ENCODE data around the gene NES.
"Not testable (repeated sequence)": the region's sequence is repeated elsewhere in the genome, so short reads cannot be mapped to it uniquely, and the experiment has no call there.

The NES gene

GRCh38 chr1:156644640-156645039 is 32.6 kb downstream of the NES start:
- DNase-seq (ENCODE audit: low spot score), result no peak

- DNase-seq (ENCODE audit: low spot score), result no peak
These were observed 33.1 kb downstream of the NES start for GRCh38 chr1:156644146-156644545.

GRCh38 chr1:156643778-156644092 is 33.5 kb downstream of the NES start:
- DNase-seq (ENCODE audit: low spot score), result no peak

GRCh38 chr1:156643049-156643777 is 34.0 kb downstream of the NES start:
- no peak for DNase-seq (ENCODE audit: low spot score)

- no peak for DNase-seq (ENCODE audit: low spot score)
These were observed 34.8 kb downstream of the NES start for GRCh38 chr1:156642265-156643048.

GRCh38 chr1:156641761-156642264 is 35.4 kb downstream of the NES start, which contains the start of gene BCAN:
Gene BCAN (plus strand): TSS chr1:156642117. CDS start chr1:156646055, 3,938 bp downstream.
- DNase-seq (ENCODE audit: low spot score), result no peak

- DNase-seq (ENCODE audit: low spot score), result no peak
These were observed 36.1 kb downstream of the NES start for GRCh38 chr1:156640842-156641706.

GRCh38 chr1:156639601-156640101 is 37.6 kb downstream of the NES start:
- DNase-seq (ENCODE audit: low spot score), result no peak

- no peak for DNase-seq (ENCODE audit: low spot score)
These were observed 38.8 kb downstream of the NES start for GRCh38 chr1:156638189-156638985.

- no peak for DNase-seq (ENCODE audit: low spot score)
These were observed 44.9 kb downstream of the NES start for GRCh38 chr1:156632355-156632754.

- not testable (repeated sequence) for DNase-seq (ENCODE audit: low spot score)
These were observed 46.1 kb downstream of the NES start for GRCh38 chr1:156631152-156631551.

GRCh38 chr1:156629823-156630449 is 47.3 kb downstream of the NES start:
- peak; percentile 46 for DNase-seq (ENCODE audit: low spot score)

- peak; percentile 87 for DNase-seq (ENCODE audit: low spot score)
These were observed 49.8 kb downstream of the NES start for GRCh38 chr1:156627313-156627880.

GRCh38 chr1:156626079-156626438 is 51.1 kb downstream of the NES start:
- DNase-seq (ENCODE audit: low spot score), result no peak

GRCh38 chr1:156625436-156626078 is 51.6 kb downstream of the NES start:
- peak; percentile 74 for DNase-seq (ENCODE audit: low spot score)

GRCh38 chr1:156624814-156625435 is 52.3 kb downstream of the NES start:
- DNase-seq (ENCODE audit: low spot score), result no peak

GRCh38 chr1:156623946-156624813 is 53.0 kb downstream of the NES start:
- DNase-seq (ENCODE audit: low spot score), result no peak

- no peak for DNase-seq (ENCODE audit: low spot score)
These were observed 54.5 kb downstream of the NES start for GRCh38 chr1:156622581-156623297.

Measured in NAMALWA (cell line).